ENCODE data around the gene C3orf80. TPM values are rescaled to one million over a fixed set of nuclear protein-coding genes. Genes with fewer than 3 reads are reported as not detected.
A peak's percentile ranks its signal among the peaks of the same experiment; 100 is the strongest.
"Not testable (repeated sequence)": the region's sequence is repeated elsewhere in the genome, so short reads cannot be mapped to it uniquely, and the experiment has no call there.

C3orf80 gene
- total RNA-seq = under 0.01 TPM in 1 of 2 replicates, not detected in the other

DNA sequence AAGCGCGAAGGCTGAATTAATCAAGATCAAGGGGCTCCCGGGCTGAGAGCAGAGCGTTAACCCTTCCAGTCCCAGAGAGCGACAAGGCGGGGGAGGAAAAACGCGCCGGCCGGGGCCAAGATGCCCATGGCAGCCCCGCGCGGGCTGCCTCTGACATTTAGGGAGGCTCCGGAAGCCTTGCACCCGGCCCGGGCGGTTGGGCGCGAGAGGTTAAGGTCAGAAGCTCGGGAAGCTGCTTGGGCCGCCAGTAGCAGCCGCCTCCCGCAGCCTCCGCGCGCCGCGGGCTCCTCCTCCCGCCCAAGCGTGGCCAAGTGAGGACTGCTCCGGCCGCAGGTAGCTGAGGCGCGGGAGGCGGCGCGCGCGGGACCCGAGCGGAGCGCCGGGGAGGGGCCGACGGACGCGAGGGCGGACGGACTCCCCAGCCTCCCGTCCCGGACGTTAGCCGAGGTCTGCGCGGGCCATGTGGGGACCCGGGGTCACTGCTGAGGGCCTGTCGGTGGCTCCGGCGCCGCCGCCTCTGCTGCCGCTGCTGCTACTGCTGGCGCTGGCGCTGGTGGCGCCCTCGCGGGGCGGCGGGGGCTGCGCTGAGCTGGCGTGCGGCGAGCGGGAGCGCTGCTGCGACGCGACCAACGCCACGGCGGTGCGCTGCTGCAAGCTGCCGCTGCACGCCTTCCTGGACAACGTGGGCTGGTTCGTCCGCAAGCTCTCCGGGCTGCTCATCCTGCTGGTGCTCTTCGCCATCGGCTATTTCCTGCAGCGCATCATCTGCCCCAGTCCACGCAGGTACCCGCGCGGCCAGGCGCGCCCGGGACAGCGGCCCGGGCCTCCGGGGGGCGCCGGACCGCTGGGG is at the start of gene C3orf80:
TSS of gene C3orf80 (plus strand) at position 247 of the 850 bp plus-strand sequence. CDS start at position 461, 214 bp downstream.
- peak; percentile 47 to 69 for DNase-seq (ENCODE audit: low read depth in 2 of 2)

DNA sequence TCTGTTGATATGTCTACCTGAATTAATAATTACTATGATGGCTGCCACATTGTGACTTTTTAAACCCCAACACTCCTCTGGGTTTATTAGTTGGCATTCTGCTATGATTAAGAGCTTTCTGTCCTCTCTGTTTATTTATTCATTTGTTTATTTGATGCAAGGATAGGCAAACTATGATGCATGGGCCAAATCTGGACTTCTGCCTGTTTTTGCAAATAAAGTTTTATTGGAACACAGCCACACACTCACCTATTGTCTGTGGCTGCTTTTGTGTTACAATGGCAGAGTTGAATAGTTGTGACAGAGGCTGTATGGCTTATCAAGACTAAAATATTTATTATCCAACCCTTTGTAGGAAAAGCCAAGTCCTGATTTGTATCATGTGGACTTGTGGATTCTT is 48.3 kb upstream of the C3orf80 start:
- DNase-seq (ENCODE audit: low read depth in 2 of 2) = no peak

DNA sequence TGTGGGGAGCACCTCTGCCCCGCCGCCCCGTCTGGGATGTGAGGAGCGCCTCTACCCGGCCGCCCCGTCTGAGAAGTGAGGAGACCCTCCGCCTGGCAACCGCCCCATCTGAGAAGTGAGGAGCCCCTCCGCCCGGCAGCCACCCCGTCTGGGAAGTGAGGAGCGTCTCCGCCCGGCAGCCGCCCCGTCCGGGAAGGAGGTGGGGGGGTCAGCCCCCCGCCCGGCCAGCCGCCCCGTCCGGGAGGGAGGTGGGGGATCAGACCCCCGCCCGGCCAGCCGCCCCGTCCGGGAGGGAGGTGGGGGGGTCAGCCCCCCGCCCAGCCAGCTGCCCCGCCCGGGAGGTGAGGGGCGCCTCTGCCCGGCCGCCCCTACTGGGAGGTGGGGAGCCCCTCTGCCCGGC is 46.6 kb upstream of the C3orf80 start:
- not testable (repeated sequence) for DNase-seq (ENCODE audit: low read depth in 2 of 2)

DNA sequence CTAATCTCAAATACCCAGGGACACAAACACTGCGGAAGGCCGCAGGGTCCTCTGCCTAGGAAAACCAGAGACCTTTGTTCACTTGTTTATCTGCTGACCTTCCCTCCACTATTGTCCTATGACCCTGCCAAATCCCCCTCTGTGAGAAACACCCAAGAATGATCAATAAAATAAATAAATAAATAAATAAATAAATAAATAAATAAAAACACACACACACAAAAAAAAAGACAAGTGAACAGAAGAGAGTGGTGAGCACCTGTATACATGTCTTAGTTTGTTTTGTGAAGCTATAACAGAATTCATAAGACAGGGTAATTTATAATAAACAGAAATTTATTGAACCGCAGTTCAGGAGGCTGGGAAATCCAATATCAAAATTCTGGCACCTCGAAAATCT is 45.8 kb upstream of the C3orf80 start:
- DNase-seq (ENCODE audit: low read depth in 2 of 2) = not testable (repeated sequence)

DNA sequence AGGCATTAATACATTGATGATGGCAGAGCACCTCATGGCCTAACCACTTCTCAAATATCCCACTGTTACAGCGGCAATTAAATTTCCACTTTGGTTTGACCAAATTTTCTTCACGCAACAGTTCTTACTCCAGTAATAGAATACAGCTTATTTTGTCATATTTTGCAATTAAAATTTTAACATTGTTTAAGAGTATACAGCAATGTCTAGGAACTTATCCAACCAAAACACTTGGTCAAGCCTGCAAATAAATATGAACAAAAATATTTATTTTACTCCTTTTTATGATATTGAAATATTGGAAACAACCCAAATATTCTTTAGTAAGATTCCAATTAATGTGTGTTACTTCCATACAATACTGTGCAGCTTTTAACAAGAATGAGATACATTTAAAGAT is 45.3 kb upstream of the C3orf80 start:
- no peak for DNase-seq (ENCODE audit: low read depth in 2 of 2)

DNA sequence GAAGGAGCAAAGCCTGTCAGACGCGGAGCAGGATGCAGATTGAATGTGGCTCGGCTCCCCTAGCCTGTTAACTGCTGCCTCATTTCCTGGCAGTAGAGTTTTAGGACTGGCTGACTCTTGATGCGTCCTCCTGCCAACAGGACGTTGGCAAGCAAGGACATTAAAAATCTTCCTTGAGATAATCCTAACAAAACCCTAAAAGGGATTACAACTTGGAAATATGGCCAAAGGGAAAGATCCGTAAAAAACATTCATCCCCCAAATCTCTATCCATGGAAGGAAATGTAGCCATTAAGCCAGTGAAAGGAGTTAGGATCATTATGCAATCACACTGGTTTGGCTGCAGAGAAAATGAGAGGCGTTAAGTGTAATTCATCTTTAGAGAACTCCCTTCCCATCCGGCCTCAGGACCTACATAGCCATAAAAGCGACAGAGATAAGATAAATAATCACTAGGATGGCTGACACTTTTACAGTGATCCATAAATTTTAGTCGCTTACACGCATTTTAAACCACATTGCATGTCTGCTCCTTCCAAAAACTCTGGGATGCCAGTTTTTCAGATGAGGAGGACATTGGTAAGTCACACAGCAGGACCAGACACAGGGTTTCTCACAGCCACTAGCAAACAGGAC is 44.5 kb upstream of the C3orf80 start:
- peak; percentile 21 to 46 for DNase-seq (ENCODE audit: low read depth in 2 of 2)

GRCh38 chr3:160183345-160184076 is 41.7 kb upstream of the C3orf80 start:
- DNase-seq (ENCODE audit: low read depth in 2 of 2) = no peak

DNA sequence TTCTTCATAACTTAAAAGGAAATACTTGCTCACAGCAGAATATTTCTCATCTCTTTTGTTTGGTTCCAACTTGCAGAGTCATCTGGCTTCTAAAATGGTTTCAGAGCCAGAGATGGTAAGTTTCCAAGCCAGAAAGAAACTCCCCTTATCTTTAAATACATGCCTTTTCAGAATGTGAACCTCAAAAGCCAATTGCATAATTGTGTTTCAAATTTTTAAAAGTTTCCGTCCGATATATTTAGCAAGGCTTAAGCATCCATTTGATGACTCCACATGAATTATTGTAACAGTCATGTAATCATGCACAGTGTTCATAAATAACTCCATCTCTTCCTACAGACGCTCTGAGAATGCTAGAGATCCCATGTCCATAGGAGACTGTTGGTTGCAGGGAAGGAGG is 40.6 kb upstream of the C3orf80 start:
- no peak for DNase-seq (ENCODE audit: low read depth in 2 of 2)

GRCh38 chr3:160185751-160186150 is 39.5 kb upstream of the C3orf80 start:
- DNase-seq (ENCODE audit: low read depth in 2 of 2) = no peak

DNA sequence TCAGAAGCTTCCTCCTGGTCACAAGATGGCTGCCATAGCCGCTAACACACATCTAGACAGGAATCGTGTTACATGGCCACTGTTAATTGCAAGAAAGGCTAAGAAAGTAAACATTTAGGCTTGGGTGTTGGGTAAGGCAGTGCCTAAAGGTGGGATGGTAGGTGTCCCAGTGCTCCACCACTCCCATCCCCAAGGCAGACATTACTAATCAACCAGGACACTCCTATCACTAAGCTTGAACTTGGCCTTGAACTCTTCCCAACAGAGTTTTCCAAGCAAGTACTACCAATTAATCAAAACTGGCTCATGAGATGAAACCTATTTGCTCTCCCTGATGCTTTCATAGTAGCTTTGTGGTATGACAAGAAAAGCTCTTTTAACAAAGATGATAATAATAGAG is 37.9 kb upstream of the C3orf80 start:
- no peak for DNase-seq (ENCODE audit: low read depth in 2 of 2)

GRCh38 chr3:160192310-160193029 is 32.8 kb upstream of the C3orf80 start:
- DNase-seq (ENCODE audit: low read depth in 2 of 2) = no peak

GRCh38 chr3:160193644-160194192 is 31.5 kb upstream of the C3orf80 start:
- DNase-seq (ENCODE audit: low read depth in 2 of 2) = no peak

DNA sequence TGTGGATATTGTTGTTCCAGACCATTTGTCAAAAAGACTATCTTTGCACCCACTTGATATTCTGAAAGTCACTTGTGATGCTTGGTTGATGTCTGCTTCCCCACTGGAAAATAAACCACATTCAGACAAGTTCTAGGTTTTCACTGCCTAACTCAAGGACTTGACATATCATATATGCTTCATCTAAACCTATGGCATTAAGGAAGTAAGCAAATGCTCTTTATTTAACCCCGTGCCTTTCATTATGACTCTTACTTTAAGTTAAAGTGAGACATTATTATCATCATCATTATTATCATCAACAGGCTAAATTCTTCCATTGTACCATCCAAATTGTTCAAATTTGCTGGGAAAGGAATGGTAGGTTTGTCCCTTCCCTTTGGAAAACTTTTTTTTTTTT is 30.8 kb upstream of the C3orf80 start:
- DNase-seq (ENCODE audit: low read depth in 2 of 2) = no peak

GRCh38 chr3:160195106-160195505 is 30.1 kb upstream of the C3orf80 start:
- no peak for DNase-seq (ENCODE audit: low read depth in 2 of 2)

DNA sequence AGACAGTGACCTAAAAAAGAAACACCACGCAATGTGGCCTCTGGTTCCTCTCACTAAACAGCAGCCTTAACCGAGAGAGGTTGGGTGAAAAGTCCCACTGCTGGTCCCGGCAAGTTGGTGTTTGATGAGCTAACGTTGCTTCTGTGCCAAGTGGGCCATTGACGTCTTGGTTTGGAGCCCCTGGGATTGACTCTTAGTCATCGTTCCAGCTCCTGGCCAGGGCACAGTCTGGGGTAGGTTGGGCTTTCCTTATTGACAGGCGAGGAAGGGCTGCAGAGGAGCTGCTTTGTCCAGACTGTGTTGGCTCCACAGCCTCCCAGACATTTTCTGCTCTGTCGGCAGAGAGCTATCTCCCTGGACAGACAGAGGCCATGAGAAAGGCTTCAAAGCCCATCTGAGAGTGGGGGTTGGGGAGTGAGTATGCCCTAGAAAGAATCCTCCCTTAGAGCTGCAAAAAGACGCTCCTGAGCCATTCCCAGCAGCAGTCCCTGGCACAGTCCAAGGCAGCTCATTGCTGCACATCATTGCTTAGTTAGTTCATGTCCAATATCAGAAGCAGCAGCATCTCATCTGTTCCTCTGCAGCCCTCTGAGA is 28.6 kb upstream of the C3orf80 start:
- DNase-seq (ENCODE audit: low read depth in 2 of 2) = no peak

DNA sequence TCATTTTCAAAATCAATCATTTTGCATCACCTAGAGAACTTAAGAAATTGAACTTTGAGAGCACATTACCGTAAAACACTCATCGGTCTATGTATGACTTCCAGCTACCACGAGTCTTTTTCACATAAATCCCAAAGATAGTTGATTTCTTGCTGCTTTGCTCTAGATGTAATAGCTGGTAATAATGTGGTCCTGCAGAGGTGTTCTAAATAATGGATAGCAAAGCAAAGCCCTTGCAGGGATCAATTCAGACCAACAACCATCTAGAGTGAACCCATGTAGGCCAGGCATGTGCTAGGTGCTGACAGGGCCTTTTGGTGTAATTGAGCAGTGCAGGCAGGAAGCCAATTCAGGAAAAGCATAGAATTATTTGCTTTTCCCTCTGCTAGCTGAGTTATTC is 26.1 kb upstream of the C3orf80 start:
- DNase-seq (ENCODE audit: low read depth in 2 of 2) = no peak

- DNase-seq (ENCODE audit: low read depth in 2 of 2) = no peak
These were observed 24.9 kb upstream of the C3orf80 start for GRCh38 chr3:160200353-160200752.

DNA sequence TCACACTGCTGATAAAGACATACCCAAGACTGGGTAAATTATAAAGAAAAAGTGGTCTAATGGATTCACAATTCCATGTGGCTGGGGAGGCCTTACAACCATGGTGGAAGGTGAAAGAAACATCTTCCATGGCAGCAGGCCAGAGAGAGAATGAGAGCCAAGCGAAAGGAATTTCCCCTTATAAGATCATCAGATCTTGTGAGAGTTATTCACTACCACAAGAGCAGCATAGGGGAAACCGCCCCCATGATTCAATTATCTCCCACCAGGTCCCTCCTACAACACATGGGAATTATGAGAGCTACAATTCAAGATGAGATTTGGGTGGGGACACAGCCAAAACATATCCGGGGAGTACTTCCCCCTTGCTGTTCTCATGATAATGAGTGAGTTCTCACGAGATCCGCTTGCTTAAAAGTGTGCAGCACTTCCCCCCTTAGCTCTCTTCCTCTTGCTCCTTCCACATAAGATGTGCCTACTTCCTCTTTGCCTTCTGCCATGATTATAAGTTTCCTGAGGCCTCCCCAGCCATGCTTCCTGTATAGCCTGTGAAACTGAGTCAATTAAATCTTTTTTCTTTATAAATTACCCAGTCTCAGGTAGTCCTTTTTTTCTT is 20.7 kb upstream of the C3orf80 start:
- peak in 1 of 2 donors; percentile 21 for DNase-seq (ENCODE audit: low read depth in 2 of 2)

DNA sequence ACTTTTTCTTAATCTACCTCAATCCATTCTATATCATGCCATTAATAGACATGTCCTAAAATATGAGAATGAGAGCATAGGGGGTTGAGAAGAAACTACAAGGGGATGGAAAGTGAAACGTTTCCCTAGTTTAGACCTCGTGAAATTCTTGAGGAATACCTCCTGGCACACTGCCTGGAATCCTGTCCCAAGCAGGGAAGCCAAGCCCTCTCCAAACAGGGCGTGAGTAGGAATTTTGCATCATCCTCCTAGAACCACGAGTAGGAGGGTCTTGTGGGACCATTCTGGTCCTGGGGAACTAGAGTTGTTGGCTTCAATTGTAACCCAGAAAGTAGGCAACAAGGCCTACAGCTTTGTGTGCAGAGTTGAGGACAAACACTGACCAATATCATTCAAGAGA is 19.6 kb upstream of the C3orf80 start:
- no peak for DNase-seq (ENCODE audit: low read depth in 2 of 2)

- no peak for DNase-seq (ENCODE audit: low read depth in 2 of 2)
These were observed 14.9 kb upstream of the C3orf80 start for GRCh38 chr3:160210341-160210740.

All from lung microvascular endothelial cell (primary cell).